ENCODE measurements around the gene IMMP1L.

IMMP1L gene, protein sequence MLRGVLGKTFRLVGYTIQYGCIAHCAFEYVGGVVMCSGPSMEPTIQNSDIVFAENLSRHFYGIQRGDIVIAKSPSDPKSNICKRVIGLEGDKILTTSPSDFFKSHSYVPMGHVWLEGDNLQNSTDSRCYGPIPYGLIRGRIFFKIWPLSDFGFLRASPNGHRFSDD

GRCh38 chr11:31509429-31510345 lies at the start of gene IMMP1L, which contains the start of gene ELP4:
Gene IMMP1L, minus strand, starts transcription at chr11:31509622. Its CDS starts 46,346 bp downstream, at chr11:31463276.
Gene ELP4, plus strand, starts transcription at chr11:31509767. Its CDS starts 18 bp downstream, at chr11:31509785.
- TF ChIP-seq, protein P1, sequence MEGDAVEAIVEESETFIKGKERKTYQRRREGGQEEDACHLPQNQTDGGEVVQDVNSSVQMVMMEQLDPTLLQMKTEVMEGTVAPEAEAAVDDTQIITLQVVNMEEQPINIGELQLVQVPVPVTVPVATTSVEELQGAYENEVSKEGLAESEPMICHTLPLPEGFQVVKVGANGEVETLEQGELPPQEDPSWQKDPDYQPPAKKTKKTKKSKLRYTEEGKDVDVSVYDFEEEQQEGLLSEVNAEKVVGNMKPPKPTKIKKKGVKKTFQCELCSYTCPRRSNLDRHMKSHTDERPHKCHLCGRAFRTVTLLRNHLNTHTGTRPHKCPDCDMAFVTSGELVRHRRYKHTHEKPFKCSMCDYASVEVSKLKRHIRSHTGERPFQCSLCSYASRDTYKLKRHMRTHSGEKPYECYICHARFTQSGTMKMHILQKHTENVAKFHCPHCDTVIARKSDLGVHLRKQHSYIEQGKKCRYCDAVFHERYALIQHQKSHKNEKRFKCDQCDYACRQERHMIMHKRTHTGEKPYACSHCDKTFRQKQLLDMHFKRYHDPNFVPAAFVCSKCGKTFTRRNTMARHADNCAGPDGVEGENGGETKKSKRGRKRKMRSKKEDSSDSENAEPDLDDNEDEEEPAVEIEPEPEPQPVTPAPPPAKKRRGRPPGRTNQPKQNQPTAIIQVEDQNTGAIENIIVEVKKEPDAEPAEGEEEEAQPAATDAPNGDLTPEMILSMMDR (IDR thresholded peaks at IDR 0.05) = no peak
- Mint-ChIP-seq H3K4me1 (peaks cover 29% of the 10 kb centered on the region), H3K4me3 (peak within 1 kb of the TSS; percentile 95)

DNA sequence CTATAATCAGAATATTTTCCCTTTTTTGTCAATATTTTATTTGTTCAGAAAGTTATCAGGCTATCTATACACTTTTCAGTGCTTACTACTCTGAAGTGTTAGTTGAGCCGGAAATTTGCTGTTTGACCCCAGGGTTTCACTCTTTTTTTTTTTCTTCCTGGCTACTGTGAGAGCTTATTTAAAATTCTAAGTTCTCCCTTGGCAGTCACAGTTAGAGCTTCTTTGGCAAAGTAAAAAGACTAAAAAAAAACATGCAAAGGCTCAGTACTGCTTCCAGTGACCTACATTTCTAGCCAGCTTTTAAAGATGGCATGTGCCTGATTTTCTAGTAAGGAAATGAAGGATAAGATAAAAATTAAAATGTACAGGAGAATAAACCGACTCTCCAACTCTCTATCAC lies 48.6 kb upstream of the IMMP1L start:
- DNase-seq = no peak
- H3K4me1 Mint-ChIP-seq = peaks cover 2% of the 10 kb centered on the region
- H3K36me3 Mint-ChIP-seq (ENCODE audit: low read depth) = peaks cover 17% of the 10 kb centered on the region
- H3K4me3 Mint-ChIP-seq = no peak overlapping the region
- H3K27me3 Mint-ChIP-seq (ENCODE audit: low read depth, poor library complexity) = no peaks in the 10 kb centered on the region
- peak overlapping the region; percentile 29 for H3K27ac Mint-ChIP-seq
- H3K9me3 Mint-ChIP-seq = peaks cover 14% of the 10 kb centered on the region
- TF ChIP-seq, protein P1 (IDR thresholded peaks at IDR 0.05) = no peak

More at GRCh38 chr11:31509429-31510345, at the start of gene IMMP1L, which contains the start of gene ELP4:
- H3K36me3 Mint-ChIP-seq (ENCODE audit: low read depth) = peaks cover 22% of the 10 kb centered on the region
- peak within 1 kb of the TSS; percentile 100 for H3K27ac Mint-ChIP-seq
- DNase-seq = peak; percentile 93
- no peaks in the 10 kb centered on the region for H3K9me3 Mint-ChIP-seq
- H3K27me3 Mint-ChIP-seq (ENCODE audit: low read depth, poor library complexity) = no peaks in the 10 kb centered on the region

DNA sequence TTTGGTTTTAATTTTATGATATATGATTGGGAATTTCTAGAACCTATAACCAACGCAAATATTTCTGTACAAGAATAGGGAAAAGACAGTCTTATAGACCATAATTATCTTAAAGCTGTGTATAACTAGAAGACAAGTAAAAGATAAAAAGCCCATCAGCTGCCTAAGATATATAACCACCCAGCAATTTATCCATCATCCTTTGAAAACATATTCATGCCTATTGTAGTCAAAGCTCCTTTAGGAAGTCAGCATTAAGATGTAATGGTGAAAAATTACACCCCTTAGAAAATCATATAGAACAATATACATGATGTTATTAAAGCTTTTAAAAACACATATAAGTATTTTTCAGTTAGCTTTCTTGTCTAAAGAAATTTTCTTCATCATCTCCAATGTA lies 46.5 kb upstream of the IMMP1L start:
- H3K4me1 Mint-ChIP-seq = no peaks in the 10 kb centered on the region
- peaks cover 14% of the 10 kb centered on the region for H3K9me3 Mint-ChIP-seq
- H3K36me3 Mint-ChIP-seq (ENCODE audit: low read depth) = peaks cover 21% of the 10 kb centered on the region
- no peak for DNase-seq
- H3K27ac Mint-ChIP-seq = no peak overlapping the region
- TF ChIP-seq, protein P1 (IDR thresholded peaks at IDR 0.05) = no peak
- no peak overlapping the region for H3K4me3 Mint-ChIP-seq
- no peaks in the 10 kb centered on the region for H3K27me3 Mint-ChIP-seq (ENCODE audit: low read depth, poor library complexity)

- Mint-ChIP-seq H3K4me3 (no peak overlapping the region), H3K4me1 (no peaks in the 10 kb centered on the region), H3K27me3 (ENCODE audit: low read depth, poor library complexity) (peaks cover 8% of the 10 kb centered on the region), H3K9me3 (peaks cover 49% of the 10 kb centered on the region), H3K36me3 (ENCODE audit: low read depth) (peaks cover 47% of the 10 kb centered on the region), H3K27ac (no peak overlapping the region)
- DNase-seq = no peak
- TF ChIP-seq, protein P1 (IDR thresholded peaks at IDR 0.05) = no peak
Observed at GRCh38 chr11:31542862-31543261, 33.4 kb upstream of the IMMP1L start.

- Mint-ChIP-seq H3K9me3 (peaks cover 6% of the 10 kb centered on the region), H3K36me3 (ENCODE audit: low read depth) (peaks cover 10% of the 10 kb centered on the region), H3K4me3 (no peak overlapping the region), H3K27ac (no peak overlapping the region), H3K4me1 (no peaks in the 10 kb centered on the region), H3K27me3 (ENCODE audit: low read depth, poor library complexity) (no peaks in the 10 kb centered on the region)
- TF ChIP-seq, protein P1 (IDR thresholded peaks at IDR 0.05) = no peak
- DNase-seq = no peak
Observed at GRCh38 chr11:31535479-31535878, 26.1 kb upstream of the IMMP1L start.

All from nephron progenitor cell (in vitro differentiated cells).